ENCODE measurements around the gene BBIP1. TPM values are rescaled to one million over a fixed set of nuclear protein-coding genes. Genes with fewer than 3 reads are reported as not detected.

Gene BBIP1
- total and polyA plus RNA-seq, 11 donors = 19.3 to 32.4 (median 25.8) TPM

DNA sequence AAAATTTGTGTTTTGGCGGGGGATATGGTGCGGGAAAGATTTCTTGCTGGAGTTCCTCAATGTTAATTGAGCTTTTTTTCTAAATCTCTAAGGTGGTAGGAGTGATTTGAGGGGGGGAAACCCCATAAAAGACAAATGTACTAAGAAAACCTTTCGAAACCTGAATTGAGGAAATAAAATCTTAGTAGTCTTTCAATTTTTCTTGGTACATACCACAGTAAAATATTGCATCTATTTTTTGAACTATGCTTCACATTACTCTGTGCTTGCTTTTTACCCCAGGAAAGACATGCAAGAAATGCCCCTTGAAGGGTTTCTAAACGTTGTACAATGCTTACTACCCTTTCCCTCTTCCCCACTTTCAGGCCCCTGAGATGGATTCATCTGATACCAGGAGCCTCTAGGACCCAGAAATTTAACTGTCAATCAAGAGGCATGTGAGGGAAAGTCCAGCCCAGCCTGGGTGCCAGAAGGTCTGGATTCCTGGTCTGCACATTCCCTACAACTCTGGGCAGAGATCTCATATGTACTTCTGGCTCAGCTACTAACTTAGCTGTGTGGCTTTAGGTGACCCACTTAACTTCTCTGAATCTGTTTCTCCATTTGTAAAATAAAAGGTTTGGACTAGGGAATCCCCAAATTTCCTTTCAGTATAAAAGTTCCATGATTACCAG lies 53.0 kb downstream of the BBIP1 start:
- H3K9me3 ChIP-seq = no peaks in the 10 kb centered on the region
- peak overlapping the region in 6 of 12 donors; percentile 9 to 99 (median 62) for H3K27ac ChIP-seq
- no peak for ATAC-seq
- 77 to 86% (median 82%) methylated on average over 4 of the region's 4 CpGs for WGBS, 4 donors
- intact Hi-C loops (cut with DNase I) = loop anchor here in 2 of 10 donors (5.0 to 10.0 kb wide), 2 partner anchors 39 to 61 kb away; no protein-coding TSS in a partner anchor
- H3K4me3 ChIP-seq = no peak overlapping the region
- H3K36me3 ChIP-seq = no peaks in the 10 kb centered on the region
- no peak for DNase-seq
- no peak for TF ChIP-seq POLR2A (IDR thresholded peaks at IDR 0.05)
- TF ChIP-seq, protein P1, sequence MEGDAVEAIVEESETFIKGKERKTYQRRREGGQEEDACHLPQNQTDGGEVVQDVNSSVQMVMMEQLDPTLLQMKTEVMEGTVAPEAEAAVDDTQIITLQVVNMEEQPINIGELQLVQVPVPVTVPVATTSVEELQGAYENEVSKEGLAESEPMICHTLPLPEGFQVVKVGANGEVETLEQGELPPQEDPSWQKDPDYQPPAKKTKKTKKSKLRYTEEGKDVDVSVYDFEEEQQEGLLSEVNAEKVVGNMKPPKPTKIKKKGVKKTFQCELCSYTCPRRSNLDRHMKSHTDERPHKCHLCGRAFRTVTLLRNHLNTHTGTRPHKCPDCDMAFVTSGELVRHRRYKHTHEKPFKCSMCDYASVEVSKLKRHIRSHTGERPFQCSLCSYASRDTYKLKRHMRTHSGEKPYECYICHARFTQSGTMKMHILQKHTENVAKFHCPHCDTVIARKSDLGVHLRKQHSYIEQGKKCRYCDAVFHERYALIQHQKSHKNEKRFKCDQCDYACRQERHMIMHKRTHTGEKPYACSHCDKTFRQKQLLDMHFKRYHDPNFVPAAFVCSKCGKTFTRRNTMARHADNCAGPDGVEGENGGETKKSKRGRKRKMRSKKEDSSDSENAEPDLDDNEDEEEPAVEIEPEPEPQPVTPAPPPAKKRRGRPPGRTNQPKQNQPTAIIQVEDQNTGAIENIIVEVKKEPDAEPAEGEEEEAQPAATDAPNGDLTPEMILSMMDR (IDR thresholded peaks at IDR 0.05) = no peak
- no peaks in the 10 kb centered on the region for H3K27me3 ChIP-seq
- H3K4me1 ChIP-seq = peaks cover 0 to 99% (median 12%) of the 10 kb centered on the region in 12 donors

- no peak for DNase-seq
- Histone ChIP-seq H3K4me1 (peaks cover 0 to 99% (median 13%) of the 10 kb centered on the region in 12 donors), H3K9me3 (no peaks in the 10 kb centered on the region), H3K36me3 (no peaks in the 10 kb centered on the region), H3K27me3 (no peaks in the 10 kb centered on the region), H3K27ac (peak overlapping the region; percentile 40 to 99 (median 66)), H3K4me3 (peak overlapping the region in 4 of 12 donors; percentile 7 to 42 (median 21))
- WGBS, 4 donors = 67 to 71% (median 69%) methylated on average over 6 of the region's 6 CpGs
- TF ChIP-seq, protein P1 (IDR thresholded peaks at IDR 0.05) = no peak
- no peak for TF ChIP-seq POLR2A (IDR thresholded peaks at IDR 0.05)
- peak; percentile 3 to 64 (median 46) for ATAC-seq
- intact Hi-C loops (cut with DNase I) = loop anchor here in 2 of 10 donors (5.0 to 10.0 kb wide), 2 partner anchors 38 to 60 kb away; no protein-coding TSS in a partner anchor
Measured at GRCh38 chr10:110865186-110865808, 53.7 kb downstream of the BBIP1 start.

DNA sequence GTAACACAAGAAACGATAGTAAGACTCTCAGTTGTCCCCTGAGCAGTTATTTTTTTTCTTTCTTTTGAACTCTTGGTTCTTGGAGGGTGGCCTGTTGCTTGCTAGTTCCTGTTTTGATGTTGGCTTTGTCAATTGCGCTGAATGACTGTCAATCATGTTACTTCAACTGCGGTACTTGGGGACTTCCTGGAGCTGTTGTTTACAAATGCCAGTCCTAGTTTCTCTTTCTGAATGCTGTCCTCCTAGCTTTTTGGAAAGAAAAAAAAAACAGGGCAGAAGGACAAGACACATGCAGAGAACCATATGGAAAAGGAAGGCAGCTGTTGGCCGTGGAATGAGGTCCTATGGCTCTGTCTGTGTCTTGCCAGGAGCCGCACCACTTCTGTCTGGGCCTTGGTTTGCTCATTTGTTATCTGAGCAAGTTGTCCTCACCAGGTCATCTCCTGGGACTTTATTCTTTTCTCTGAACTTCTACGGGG lies 54.3 kb downstream of the BBIP1 start:
- no peaks in the 10 kb centered on the region for H3K36me3 ChIP-seq
- peak overlapping the region in 7 of 12 donors; percentile 1 to 42 (median 16) for H3K4me3 ChIP-seq
- peaks cover 0 to 99% (median 16%) of the 10 kb centered on the region in 12 donors for H3K4me1 ChIP-seq
- peak overlapping the region; percentile 40 to 99 (median 66) for H3K27ac ChIP-seq
- intact Hi-C loops (cut with DNase I) = loop anchor here in 2 of 10 donors (5.0 to 10.0 kb wide), 2 partner anchors 37 to 60 kb away; no protein-coding TSS in a partner anchor
- whole genome bisulfite sequencing, 4 donors = 50 to 60% (median 52%) methylated on average over 6 of the region's 6 CpGs
- H3K27me3 ChIP-seq = no peaks in the 10 kb centered on the region
- ATAC-seq = peak in 2 of 4 donors; percentile 22 to 46
- no peaks in the 10 kb centered on the region for H3K9me3 ChIP-seq
- DNase-seq = no peak
- TF ChIP-seq, protein P1 (IDR thresholded peaks at IDR 0.05) = no peak
- TF ChIP-seq POLR2A (IDR thresholded peaks at IDR 0.05) = no peak

DNA sequence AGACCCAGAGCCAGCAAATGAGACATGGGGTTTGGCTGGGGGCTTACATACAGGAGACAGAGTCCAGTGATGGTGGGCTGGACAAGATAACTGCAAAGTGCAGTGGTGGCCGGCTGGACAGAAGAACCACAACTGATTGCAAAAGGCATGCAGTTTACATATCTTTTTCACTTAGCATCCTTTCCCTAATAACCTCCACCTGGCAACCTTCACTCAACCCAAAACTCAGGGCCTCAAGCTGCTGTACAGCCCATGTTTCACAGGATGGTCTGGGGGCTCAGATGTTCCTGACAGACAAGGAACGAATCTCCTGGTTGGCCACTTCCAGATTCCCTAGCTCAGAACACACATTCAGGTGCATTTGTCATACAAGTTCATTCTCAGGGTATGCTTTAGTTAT lies 55.0 kb downstream of the BBIP1 start:
- Histone ChIP-seq H3K36me3 (no peaks in the 10 kb centered on the region), H3K4me1 (peaks cover 0 to 99% (median 22%) of the 10 kb centered on the region in 12 donors), H3K4me3 (no peak overlapping the region), H3K27ac (peak overlapping the region in 7 of 12 donors; percentile 5 to 99 (median 56)), H3K9me3 (no peaks in the 10 kb centered on the region), H3K27me3 (no peaks in the 10 kb centered on the region)
- ATAC-seq (no peak), DNase-seq (no peak)
- intact Hi-C loops (cut with DNase I) = loop anchor here in 1 of 10 donors (10.0 kb wide), 1 partner anchor 59 kb away; no protein-coding TSS in a partner anchor
- 93 to 100% (median 98%) methylated on average over 2 of the region's 2 CpGs for WGBS, 4 donors
- TF ChIP-seq, protein P1 (IDR thresholded peaks at IDR 0.05) = no peak
- TF ChIP-seq POLR2A (IDR thresholded peaks at IDR 0.05) = no peak

All from heart left ventricle (tissue), 16 donors.